ENCODE measurements around the gene CCDC15.

GRCh38 chr11:124946735-124947141, 7.3 kb upstream of the CCDC15 start:
- TF ChIP-seq, protein P1, sequence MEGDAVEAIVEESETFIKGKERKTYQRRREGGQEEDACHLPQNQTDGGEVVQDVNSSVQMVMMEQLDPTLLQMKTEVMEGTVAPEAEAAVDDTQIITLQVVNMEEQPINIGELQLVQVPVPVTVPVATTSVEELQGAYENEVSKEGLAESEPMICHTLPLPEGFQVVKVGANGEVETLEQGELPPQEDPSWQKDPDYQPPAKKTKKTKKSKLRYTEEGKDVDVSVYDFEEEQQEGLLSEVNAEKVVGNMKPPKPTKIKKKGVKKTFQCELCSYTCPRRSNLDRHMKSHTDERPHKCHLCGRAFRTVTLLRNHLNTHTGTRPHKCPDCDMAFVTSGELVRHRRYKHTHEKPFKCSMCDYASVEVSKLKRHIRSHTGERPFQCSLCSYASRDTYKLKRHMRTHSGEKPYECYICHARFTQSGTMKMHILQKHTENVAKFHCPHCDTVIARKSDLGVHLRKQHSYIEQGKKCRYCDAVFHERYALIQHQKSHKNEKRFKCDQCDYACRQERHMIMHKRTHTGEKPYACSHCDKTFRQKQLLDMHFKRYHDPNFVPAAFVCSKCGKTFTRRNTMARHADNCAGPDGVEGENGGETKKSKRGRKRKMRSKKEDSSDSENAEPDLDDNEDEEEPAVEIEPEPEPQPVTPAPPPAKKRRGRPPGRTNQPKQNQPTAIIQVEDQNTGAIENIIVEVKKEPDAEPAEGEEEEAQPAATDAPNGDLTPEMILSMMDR (IDR thresholded peaks at IDR 0.05) = no peak
- TF ChIP-seq POLR2A (IDR thresholded peaks at IDR 0.05; ENCODE audit: low read depth) = no peak
- no peak for TF ChIP-seq POLR2AphosphoS5 (IDR thresholded peaks at IDR 0.05)
- no peak for TF ChIP-seq EP300 (IDR thresholded peaks at IDR 0.05)

Data from esophagus muscularis mucosa (tissue), 4 donors.